IMR-90 (cell line): ENCODE results near the gene BET1. TPM values are rescaled to one million over a fixed set of nuclear protein-coding genes. Genes with fewer than 3 reads are reported as not detected.

Source experiments
- ATAC-seq: fragments of 200-7000 bp; cut with Tn5 transposase; 2 replicates; pipeline ENCODE4 v1.9.1; 2020; ENCODE audit warnings: low read depth, mild to moderate bottlenecking, moderate library complexity
- BruUV-seq: library from RNA; stranded (reverse); fragments of 400-500 nt; replicated peaks from 2 replicates; lab custom pipeline; 2021; lab: Mats Ljungman, UMichigan
- CTCF ChIA-PET: fragments of 300-600 bp; formaldehyde crosslinking; extraction: SDS; loops from one replicate; lab custom pipeline; 2021; ENCODE audit warnings: antibody characterized with exemption; lab: Yijun Ruan, JAX
- POLR2A ChIA-PET: fragments of 300-600 bp; sonication (Branson Sonifier 250); formaldehyde crosslinking; loops from one replicate; lab custom pipeline; 2022; ENCODE audit warnings: antibody characterized with exemption; ENCODE audit not compliant: unreplicated experiment; lab: Charles Lee
- DNase-seq: peaks from one replicate; pipeline ENCODE4 v3.0.0; 2013
- H2AFZ ChIP-seq: replicated peaks from 2 replicates; pipeline ENCODE3; 2013; ENCODE audit warnings: low read length, mild to moderate bottlenecking; ENCODE audit not compliant: poor library complexity
- H2AK5ac ChIP-seq: 2 replicates; pipeline ENCODE4 v1.6.1; 2013; ENCODE audit warnings: low read depth, low read length, inconsistent platforms
- H2AK9ac ChIP-seq: replicated peaks from 2 replicates; pipeline ENCODE3; 2013; ENCODE audit warnings: mild to moderate bottlenecking, low read depth, low read length, moderate library complexity; ENCODE audit not compliant: poor library complexity
- H2BK120ac ChIP-seq: 2 replicates; pipeline ENCODE4 v1.6.1; 2013; ENCODE audit warnings: low read depth, low read length, inconsistent platforms
- H2BK15ac ChIP-seq: 3 replicates; pipeline ENCODE4 v1.6.1; 2013; ENCODE audit warnings: low read depth, low read length, inconsistent platforms
- H2BK20ac ChIP-seq: 2 replicates; pipeline ENCODE4 v1.6.1; 2013; ENCODE audit warnings: low read depth, mild to moderate bottlenecking, inconsistent platforms, low read length, moderate library complexity
- H2BK5ac ChIP-seq: 2 replicates; pipeline ENCODE4 v1.6.1; 2013; ENCODE audit warnings: mild to moderate bottlenecking, low read depth, low read length, inconsistent platforms; ENCODE audit not compliant: poor library complexity, severe bottlenecking
- H3K14ac ChIP-seq: replicated peaks from 2 replicates; pipeline ENCODE4 v1.6.1; 2013; ENCODE audit warnings: low read depth, low read length, inconsistent platforms
- H3K18ac ChIP-seq: 2 replicates; pipeline ENCODE4 v1.6.1; 2013; ENCODE audit warnings: low read depth, low read length, control low read depth
- H3K23ac ChIP-seq: 2 replicates; pipeline ENCODE4 v1.6.1; 2013; ENCODE audit warnings: low read depth, low read length, inconsistent platforms
- H3K27ac ChIP-seq: 2 replicates; pipeline ENCODE4 v1.5.1; 2013; ENCODE audit warnings: mild to moderate bottlenecking, control low read depth, low read length; ENCODE audit not compliant: insufficient read depth
- H3K27me3 ChIP-seq: 2 replicates; pipeline ENCODE4 v1.6.1; 2013; ENCODE audit warnings: low read length; ENCODE audit not compliant: control insufficient read depth, insufficient read depth
- H3K36me3 ChIP-seq: 2 replicates; pipeline ENCODE4 v1.6.1; 2013; ENCODE audit warnings: low read length, mixed read lengths; ENCODE audit not compliant: control insufficient read depth, insufficient read depth
- H3K4ac ChIP-seq: 2 replicates; pipeline ENCODE4 v1.6.1; 2013; ENCODE audit warnings: low read depth, low read length, inconsistent platforms
- H3K4me1 ChIP-seq: 2 replicates; pipeline ENCODE4 v1.6.1; 2013; ENCODE audit warnings: low read length, mixed read lengths; ENCODE audit not compliant: control insufficient read depth, insufficient read depth
- H3K4me2 ChIP-seq: 2 replicates; pipeline ENCODE4 v1.6.1; 2013; ENCODE audit warnings: low read depth, mild to moderate bottlenecking, control low read depth, low read length, moderate library complexity
- H3K4me3 ChIP-seq: 2 replicates; pipeline ENCODE4 v1.5.1; 2013; ENCODE audit warnings: low read depth, mild to moderate bottlenecking, control low read depth, low read length, moderate library complexity; ENCODE audit not compliant: insufficient read depth
- H3K56ac ChIP-seq: 2 replicates; pipeline ENCODE4 v1.6.1; 2013; ENCODE audit warnings: low read length, inconsistent platforms; ENCODE audit not compliant: insufficient read depth; ENCODE audit errors: extremely low read depth
- H3K79me1 ChIP-seq, 2 experiments: 2 replicates each; pipeline ENCODE4 v1.6.1; 2013; ENCODE audit warnings: low read length in 2 of 2, inconsistent platforms in 1 of 2, low read depth in 1 of 2
- H3K9ac ChIP-seq: 2 replicates; pipeline ENCODE4 v1.6.1; 2013; ENCODE audit warnings: low read depth, low read length, control low read depth
- H3K9me1 ChIP-seq: 2 replicates; pipeline ENCODE4 v1.6.1; 2013; ENCODE audit warnings: low read length, inconsistent platforms; ENCODE audit not compliant: insufficient read depth
- H3K9me3 ChIP-seq: 2 replicates; pipeline ENCODE4 v1.6.1; 2013; ENCODE audit warnings: low read length; ENCODE audit not compliant: control insufficient read depth, insufficient read depth
- H4K20me1 ChIP-seq: 2 replicates; pipeline ENCODE4 v1.6.1; 2013; ENCODE audit warnings: low read length, inconsistent platforms; ENCODE audit not compliant: insufficient read depth
- H4K5ac ChIP-seq: 2 replicates; pipeline ENCODE4 v1.6.1; 2013; ENCODE audit warnings: mild to moderate bottlenecking, low read depth, low read length, control low read depth
- H4K8ac ChIP-seq, 2 experiments: 2 replicates each; pipeline ENCODE4 v1.6.1; 2013; ENCODE audit warnings: low read depth in 2 of 2, low read length in 2 of 2, control low read depth in 1 of 2, inconsistent platforms in 1 of 2
- H4K91ac ChIP-seq: 2 replicates; pipeline ENCODE4 v1.6.1; 2013; ENCODE audit warnings: low read depth, low read length, inconsistent platforms; ENCODE audit not compliant: insufficient read depth
- BHLHE40 ChIP-seq: fragments of 150-350 bp; IDR thresholded peaks from 2 replicates; pipeline ENCODE4 v1.6.1; 2016; ENCODE audit warnings: mild to moderate bottlenecking, low read depth, low read length
- CEBPB ChIP-seq: IDR thresholded peaks from 2 replicates; pipeline ENCODE4 v1.6.1; 2012; ENCODE audit warnings: low read depth, low read length, improper control_type of control experiment
- CHD1 ChIP-seq: IDR thresholded peaks from 2 replicates; pipeline ENCODE4 v1.6.1; 2012; ENCODE audit warnings: low read depth, low read length, improper control_type of control experiment
- CTCF ChIP-seq: conservative IDR thresholded peaks from 2 replicates; pipeline ENCODE4 v1.5.1; 2012; ENCODE audit warnings: mild to moderate bottlenecking, low read depth, low read length, improper control_type of control experiment
- FOS ChIP-seq: fragments of 150-350 bp; IDR thresholded peaks from 2 replicates; pipeline ENCODE4 v1.6.1; 2016; ENCODE audit warnings: low read depth, low read length
- MAFK ChIP-seq: IDR thresholded peaks from 2 replicates; pipeline ENCODE4 v1.6.1; 2012; ENCODE audit warnings: low read depth, low read length, improper control_type of control experiment
- MAZ ChIP-seq: IDR thresholded peaks from 2 replicates; pipeline ENCODE4 v1.6.1; 2012; ENCODE audit warnings: low read depth, mild to moderate bottlenecking, low read length, improper control_type of control experiment, moderate library complexity, borderline replicate concordance
- MXI1 ChIP-seq: IDR thresholded peaks from 2 replicates; pipeline ENCODE4 v1.6.1; 2012; ENCODE audit warnings: low read depth, mild to moderate bottlenecking, low read length, moderate library complexity, borderline replicate concordance
- NFE2L2 ChIP-seq: fragments of 150-350 bp; IDR thresholded peaks from 2 replicates; pipeline ENCODE4 v1.6.1; 2016; ENCODE audit warnings: low read depth, mild to moderate bottlenecking, low read length
- POLR2A ChIP-seq: IDR thresholded peaks from 2 replicates; pipeline ENCODE4 v1.6.1; 2012; ENCODE audit warnings: mild to moderate bottlenecking, low read depth, low read length
- RAD21 ChIP-seq: IDR thresholded peaks from 2 replicates; pipeline ENCODE4 v1.6.1; 2012; ENCODE audit warnings: low read length, improper control_type of control experiment
- RCOR1 ChIP-seq: IDR thresholded peaks from 2 replicates; pipeline ENCODE4 v1.6.1; 2012; ENCODE audit warnings: mild to moderate bottlenecking, low read length, improper control_type of control experiment; ENCODE audit not compliant: insufficient replicate concordance
- RFX5 ChIP-seq: IDR thresholded peaks from 2 replicates; pipeline ENCODE4 v1.8.0; 2012; ENCODE audit warnings: low read depth, mild to moderate bottlenecking, low read length, moderate library complexity
- SMC3 ChIP-seq: fragments of 150-350 bp; IDR thresholded peaks from 2 replicates; pipeline ENCODE4 v1.6.1; 2016; ENCODE audit warnings: low read depth, mild to moderate bottlenecking, antibody characterized with exemption, low read length, moderate library complexity
- USF2 ChIP-seq: fragments of 150-350 bp; IDR thresholded peaks from 2 replicates; pipeline ENCODE4 v1.6.1; 2017; ENCODE audit warnings: mild to moderate bottlenecking, antibody characterized with exemption, low read length, low read depth
- WGBS, 2 experiments: methylation state at CpG; one replicate each; pipeline versions ENCODE4 v1.1.5 to v1.1.7; 2013; ENCODE audit warnings: missing lambda C conversion rate in 2 of 2; ENCODE audit not compliant: insufficient read length in 1 of 2; ENCODE audit errors: extremely low coverage in 2 of 2; 5-methylcytosine and 5-hydroxymethylcytosine counted together
- dilution Hi-C: fragments of 300-500 bp; cut with HindIII; formaldehyde crosslinking; loops from one replicate; pipeline ENCODE4 v1.14.3; 2018; ENCODE audit warnings: low sequenced_read_pairs; ENCODE audit not compliant: unreplicated experiment
- in situ Hi-C: fragments of 300-500 bp; cut with MboI; formaldehyde crosslinking; loops from 3 replicates; pipeline ENCODE4 v1.14.3; 2019; ENCODE audit warnings: low sequenced_read_pairs, inconsistent platforms, mixed read lengths
- intact Hi-C: fragments of 100-400 bp; cut with micrococcal nuclease; formaldehyde crosslinking; loops from 2 replicates; pipeline ENCODE4 v1.10.0; 2022
- polyA plus RNA-seq, 3 experiments: library from polyadenylated mRNA; depleted of rRNA; stranded (reverse); fragments of >200 nt; gene quantifications; 2 replicates each; pipeline ENCODE4 v1.2.3, GENCODE V29; 2012; ENCODE audit warnings: low replicate concordance in 1 of 3
- total RNA-seq: library from RNA; depleted of rRNA; stranded (reverse); fragments of >200 nt; gene quantifications from 2 replicates; pipeline ENCODE4 v1.2.3, GENCODE V29; 2012
- TF ChIP-seq, protein P1 (sequence below): fragments of 150-350 bp; IDR thresholded peaks from 2 replicates; pipeline ENCODE4 v1.6.1; 2016; ENCODE audit warnings: low read depth, mild to moderate bottlenecking, low read length, moderate library complexity, borderline replicate concordance

The BET1 gene
- total and polyA plus RNA-seq, 2 of the 4 experiments (the other 2 are of a cell fraction), result 9.9 to 33.2 TPM

DNA sequence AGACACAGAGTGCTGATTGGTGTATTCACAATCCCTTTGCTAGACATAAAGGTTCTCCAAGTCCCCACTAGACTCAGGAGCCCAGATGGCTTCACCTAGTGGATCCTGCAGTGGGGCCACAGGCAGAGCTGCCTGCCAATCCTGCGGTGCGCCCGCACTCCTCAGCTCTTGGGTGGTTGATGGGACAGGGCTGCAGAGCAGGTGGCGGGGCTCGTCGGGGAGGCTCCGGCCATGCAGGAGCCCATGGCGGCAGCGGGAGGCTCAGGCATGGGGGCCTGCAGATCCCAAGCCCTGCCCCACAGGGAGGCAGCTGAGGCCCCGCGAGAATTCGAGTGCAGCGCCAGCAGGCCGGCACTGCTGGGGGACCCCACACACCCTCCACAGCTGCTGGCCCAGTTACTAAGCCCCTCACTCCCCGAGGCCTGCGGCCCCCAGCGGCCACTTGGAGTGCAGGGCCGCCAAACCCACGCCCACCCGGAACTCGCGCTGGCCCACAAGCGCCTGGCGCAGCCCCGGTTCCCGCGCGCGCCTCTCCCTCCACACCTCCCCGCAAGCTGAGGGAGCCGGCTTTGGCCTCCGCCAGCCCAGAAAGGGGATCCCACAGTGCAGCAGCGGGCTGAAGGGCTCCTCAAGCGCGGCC is 7.7 kb upstream of the BET1 start:
- 80% methylated on average over 3 of the region's 35 CpGs; no CpG with 5 or more reads in 1 of the 2 experiments for WGBS, 2 experiments
- no peak overlapping the region for H4K5ac ChIP-seq
- in situ Hi-C loops (no loop called here), dilution Hi-C loops (no loop called here), intact Hi-C loops (no loop called here)
- no peaks in the 10 kb centered on the region for H3K27me3 ChIP-seq
- H3K4me3 ChIP-seq, result no peak overlapping the region
- no peak overlapping the region for H3K4ac ChIP-seq
- no peak overlapping the region for H3K27ac ChIP-seq
- H3K56ac ChIP-seq, result no peak overlapping the region
- no peak overlapping the region for H2AFZ ChIP-seq
- DNase-seq (no peak), ATAC-seq (no peak)
- POLR2A ChIA-PET, result no interaction called here
- H3K79me1 ChIP-seq, result no peaks in the 10 kb centered on the region
- H2BK120ac ChIP-seq, result no peak overlapping the region
- H3K18ac ChIP-seq, result no peak overlapping the region
- H2AK5ac ChIP-seq, result no peak overlapping the region
- CTCF ChIA-PET, result no interaction called here
- no peak for TF ChIP-seq CHD1
- no peak for TF ChIP-seq RFX5
- TF ChIP-seq BHLHE40, result no peak
- no peak for TF ChIP-seq CTCF
- TF ChIP-seq RAD21, result no peak
- TF ChIP-seq USF2, result no peak
- TF ChIP-seq MAFK, result no peak
- TF ChIP-seq SMC3, result no peak
- TF ChIP-seq NFE2L2, result no peak
- no peak for TF ChIP-seq RCOR1
- TF ChIP-seq CEBPB, result no peak
- TF ChIP-seq MXI1, result no peak
- TF ChIP-seq FOS, result no peak
- TF ChIP-seq, protein P1, sequence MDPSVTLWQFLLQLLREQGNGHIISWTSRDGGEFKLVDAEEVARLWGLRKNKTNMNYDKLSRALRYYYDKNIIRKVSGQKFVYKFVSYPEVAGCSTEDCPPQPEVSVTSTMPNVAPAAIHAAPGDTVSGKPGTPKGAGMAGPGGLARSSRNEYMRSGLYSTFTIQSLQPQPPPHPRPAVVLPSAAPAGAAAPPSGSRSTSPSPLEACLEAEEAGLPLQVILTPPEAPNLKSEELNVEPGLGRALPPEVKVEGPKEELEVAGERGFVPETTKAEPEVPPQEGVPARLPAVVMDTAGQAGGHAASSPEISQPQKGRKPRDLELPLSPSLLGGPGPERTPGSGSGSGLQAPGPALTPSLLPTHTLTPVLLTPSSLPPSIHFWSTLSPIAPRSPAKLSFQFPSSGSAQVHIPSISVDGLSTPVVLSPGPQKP, result no peak
- TF ChIP-seq MAZ, result no peak
- no peak for TF ChIP-seq POLR2A
- H2BK5ac ChIP-seq, result no peak overlapping the region
- no peaks in the 10 kb centered on the region for H4K20me1 ChIP-seq
- H3K36me3 ChIP-seq, result no peaks in the 10 kb centered on the region
- no TSS peak for BruUV-seq
- no peak overlapping the region for H3K23ac ChIP-seq
- no peaks in the 10 kb centered on the region for H3K4me1 ChIP-seq
- H4K91ac ChIP-seq, result no peak overlapping the region
- H3K14ac ChIP-seq, result no peak overlapping the region
- H3K9me3 ChIP-seq, result no peaks in the 10 kb centered on the region
- no peak overlapping the region for H3K4me2 ChIP-seq
- no peak overlapping the region for H2BK20ac ChIP-seq
- H3K9ac ChIP-seq, result no peak overlapping the region
- H2BK15ac ChIP-seq, result no peak overlapping the region
- H4K8ac ChIP-seq, result no peak overlapping the region
- no peak overlapping the region for H2AK9ac ChIP-seq
- H3K9me1 ChIP-seq, result no peaks in the 10 kb centered on the region
